ENCODE data around the gene TCAIM.
"Not testable (repeated sequence)": the region's sequence is repeated elsewhere in the genome, so short reads cannot be mapped to it uniquely, and the experiment has no call there.

Gene TCAIM

GRCh38 chr3:44415421-44415820, 76.9 kb downstream of the TCAIM start:
- no peaks in the 10 kb centered on the region for H3K27me3 ChIP-seq (ENCODE audit: insufficient read depth, insufficient read length)
- H3K9me3 ChIP-seq (ENCODE audit: insufficient read depth, low read length) = no peaks in the 10 kb centered on the region
- H3K4me3 ChIP-seq (ENCODE audit: insufficient read length, low read depth) = no peak overlapping the region
- H3K36me3 ChIP-seq (ENCODE audit: insufficient read depth, insufficient read length, low read length) = no peaks in the 10 kb centered on the region
- no peak for DNase-seq (ENCODE audit: low read depth, low spot score)
- H3K9ac ChIP-seq (ENCODE audit: insufficient read length, low read depth) = no peak overlapping the region
- TF ChIP-seq YY1 (IDR thresholded peaks at IDR 0.05; ENCODE audit: insufficient read depth, insufficient read length) (no peak), ZNF274 (IDR thresholded peaks at IDR 0.05; ENCODE audit: low read depth, low read length) (no peak), SUZ12 (IDR thresholded peaks at IDR 0.05; ENCODE audit: extremely low read depth, insufficient read depth, insufficient read length) (no peak)
- no peaks in the 10 kb centered on the region for H3K4me1 ChIP-seq (ENCODE audit: insufficient read depth, insufficient read length)

- Histone ChIP-seq H3K36me3 (ENCODE audit: insufficient read depth, insufficient read length, low read length) (no peaks in the 10 kb centered on the region), H3K9me3 (ENCODE audit: insufficient read depth, low read length) (no peaks in the 10 kb centered on the region), H3K4me3 (ENCODE audit: insufficient read length, low read depth) (no peak overlapping the region), H3K9ac (ENCODE audit: insufficient read length, low read depth) (no peak overlapping the region), H3K4me1 (ENCODE audit: insufficient read depth, insufficient read length) (no peaks in the 10 kb centered on the region), H3K27me3 (ENCODE audit: insufficient read depth, insufficient read length) (no peaks in the 10 kb centered on the region)
- TF ChIP-seq SUZ12 (IDR thresholded peaks at IDR 0.05; ENCODE audit: extremely low read depth, insufficient read depth, insufficient read length) (no peak), ZNF274 (IDR thresholded peaks at IDR 0.05; ENCODE audit: low read depth, low read length) (no peak)
- DNase-seq (ENCODE audit: low read depth, low spot score) = no peak
These were observed 77.8 kb downstream of the TCAIM start for GRCh38 chr3:44416031-44417030.

GRCh38 chr3:44418118-44418517, 79.6 kb downstream of the TCAIM start:
- H3K27me3 ChIP-seq (ENCODE audit: insufficient read depth, insufficient read length); H3K9ac ChIP-seq (ENCODE audit: insufficient read length, low read depth); H3K4me1 ChIP-seq (ENCODE audit: insufficient read depth, insufficient read length); DNase-seq (ENCODE audit: low read depth, low spot score); H3K36me3 ChIP-seq (ENCODE audit: insufficient read depth, insufficient read length, low read length); H3K9me3 ChIP-seq (ENCODE audit: insufficient read depth, low read length); H3K4me3 ChIP-seq (ENCODE audit: insufficient read length, low read depth): not testable (repeated sequence)

- Histone ChIP-seq H3K4me1 (ENCODE audit: insufficient read depth, insufficient read length) (no peaks in the 10 kb centered on the region), H3K4me3 (ENCODE audit: insufficient read length, low read depth) (no peak overlapping the region), H3K9me3 (ENCODE audit: insufficient read depth, low read length) (no peaks in the 10 kb centered on the region), H3K27me3 (ENCODE audit: insufficient read depth, insufficient read length) (no peaks in the 10 kb centered on the region), H3K9ac (ENCODE audit: insufficient read length, low read depth) (no peak overlapping the region), H3K36me3 (ENCODE audit: insufficient read depth, insufficient read length, low read length) (no peaks in the 10 kb centered on the region)
- peak; percentile 23 for DNase-seq (ENCODE audit: low read depth, low spot score)
- no peak for TF ChIP-seq ZNF274 (IDR thresholded peaks at IDR 0.05; ENCODE audit: low read depth, low read length)
- no peak for TF ChIP-seq YY1 (IDR thresholded peaks at IDR 0.05; ENCODE audit: insufficient read depth, insufficient read length)
- no peak for TF ChIP-seq SUZ12 (IDR thresholded peaks at IDR 0.05; ENCODE audit: extremely low read depth, insufficient read depth, insufficient read length)
These were observed 80.0 kb downstream of the TCAIM start for GRCh38 chr3:44418549-44418948.

- Histone ChIP-seq H3K4me3 (ENCODE audit: insufficient read length, low read depth) (no peak overlapping the region), H3K4me1 (ENCODE audit: insufficient read depth, insufficient read length) (no peaks in the 10 kb centered on the region), H3K9ac (ENCODE audit: insufficient read length, low read depth) (no peak overlapping the region), H3K27me3 (ENCODE audit: insufficient read depth, insufficient read length) (no peaks in the 10 kb centered on the region), H3K9me3 (ENCODE audit: insufficient read depth, low read length) (no peaks in the 10 kb centered on the region), H3K36me3 (ENCODE audit: insufficient read depth, insufficient read length, low read length) (no peaks in the 10 kb centered on the region)
- DNase-seq (ENCODE audit: low read depth, low spot score) = no peak
- no peak for TF ChIP-seq YY1 (IDR thresholded peaks at IDR 0.05; ENCODE audit: insufficient read depth, insufficient read length)
- TF ChIP-seq SUZ12 (IDR thresholded peaks at IDR 0.05; ENCODE audit: extremely low read depth, insufficient read depth, insufficient read length) = no peak
- no peak for TF ChIP-seq ZNF274 (IDR thresholded peaks at IDR 0.05; ENCODE audit: low read depth, low read length)
These were observed 80.8 kb downstream of the TCAIM start for GRCh38 chr3:44419116-44419922.

GRCh38 chr3:44419923-44420650, 81.5 kb downstream of the TCAIM start:
- Histone ChIP-seq H3K4me1 (ENCODE audit: insufficient read depth, insufficient read length) (no peaks in the 10 kb centered on the region), H3K9me3 (ENCODE audit: insufficient read depth, low read length) (no peaks in the 10 kb centered on the region), H3K9ac (ENCODE audit: insufficient read length, low read depth) (no peak overlapping the region), H3K27me3 (ENCODE audit: insufficient read depth, insufficient read length) (no peaks in the 10 kb centered on the region), H3K4me3 (ENCODE audit: insufficient read length, low read depth) (no peak overlapping the region), H3K36me3 (ENCODE audit: insufficient read depth, insufficient read length, low read length) (no peaks in the 10 kb centered on the region)
- no peak for DNase-seq (ENCODE audit: low read depth, low spot score)
- TF ChIP-seq YY1 (IDR thresholded peaks at IDR 0.05; ENCODE audit: insufficient read depth, insufficient read length) (no peak), SUZ12 (IDR thresholded peaks at IDR 0.05; ENCODE audit: extremely low read depth, insufficient read depth, insufficient read length) (no peak), ZNF274 (IDR thresholded peaks at IDR 0.05; ENCODE audit: low read depth, low read length) (no peak)

GRCh38 chr3:44420676-44421075, 82.1 kb downstream of the TCAIM start:
- Histone ChIP-seq H3K4me3 (ENCODE audit: insufficient read length, low read depth) (no peak overlapping the region), H3K4me1 (ENCODE audit: insufficient read depth, insufficient read length) (no peaks in the 10 kb centered on the region), H3K9ac (ENCODE audit: insufficient read length, low read depth) (no peak overlapping the region), H3K27me3 (ENCODE audit: insufficient read depth, insufficient read length) (no peaks in the 10 kb centered on the region), H3K36me3 (ENCODE audit: insufficient read depth, insufficient read length, low read length) (no peaks in the 10 kb centered on the region), H3K9me3 (ENCODE audit: insufficient read depth, low read length) (no peaks in the 10 kb centered on the region)
- DNase-seq (ENCODE audit: low read depth, low spot score) = no peak
- TF ChIP-seq ZNF274 (IDR thresholded peaks at IDR 0.05; ENCODE audit: low read depth, low read length) (no peak), YY1 (IDR thresholded peaks at IDR 0.05; ENCODE audit: insufficient read depth, insufficient read length) (no peak), SUZ12 (IDR thresholded peaks at IDR 0.05; ENCODE audit: extremely low read depth, insufficient read depth, insufficient read length) (no peak)

Data from NT2/D1 (cell line).